Neural crest cell (in vitro differentiated cells): ENCODE data around the gene FAAP100. TPM values are rescaled to one million over a fixed set of nuclear protein-coding genes. Genes with fewer than 3 reads are reported as not detected.

ENCODE experiments used
- DNase-seq: peaks from one replicate; pipeline ENCODE4 v3.0.0; 2021; ENCODE audit warnings: low read depth, mixed read lengths, low spot score
- H3K27ac Mint-ChIP-seq: one replicate; pipeline ENCODE4 v1.8.0; 2021; ENCODE audit warnings: mild to moderate bottlenecking, mixed read lengths; ENCODE audit not compliant: unreplicated experiment
- H3K27me3 Mint-ChIP-seq: 2 replicates; pipeline ENCODE4 v1.8.0; 2021; ENCODE audit warnings: low read depth, mild to moderate bottlenecking, mixed read lengths
- H3K36me3 Mint-ChIP-seq: 2 replicates; pipeline ENCODE4 v1.8.0; 2021; ENCODE audit warnings: low read depth, mild to moderate bottlenecking, mixed read lengths
- H3K4me1 Mint-ChIP-seq: 2 replicates; pipeline ENCODE4 v1.8.0; 2021; ENCODE audit warnings: mixed read lengths
- H3K4me3 Mint-ChIP-seq: one replicate; pipeline ENCODE4 v1.8.0; 2021; ENCODE audit warnings: mild to moderate bottlenecking, mixed read lengths
- H3K9me3 Mint-ChIP-seq: 2 replicates; pipeline ENCODE4 v1.8.0; 2021; ENCODE audit warnings: mixed read lengths
- CTCF ChIP-seq: fragments of 200-600 bp; sonication (generic); conservative IDR thresholded peaks from 2 replicates; pipeline ENCODE4 v1.5.0; 2021; ENCODE audit warnings: antibody characterized with exemption, mild to moderate bottlenecking
- total RNA-seq: library from RNA; stranded (reverse); gene quantifications from 2 replicates; pipeline ENCODE4 v1.2.1, GENCODE V29; 2021

The FAAP100 gene
- total RNA-seq, 1 donor from 2014 or later, result 48.3 TPM

- Mint-ChIP-seq H3K9me3 (no peaks in the 10 kb centered on the region), H3K27me3 (peaks cover 8% of the 10 kb centered on the region), H3K27ac (no peak overlapping the region), H3K36me3 (no peaks in the 10 kb centered on the region), H3K4me3 (no peak overlapping the region), H3K4me1 (peaks cover 5% of the 10 kb centered on the region)
- no peak for TF ChIP-seq CTCF
- DNase-seq, result no peak
Observed at GRCh38 chr17:81542431-81543338, 9.5 kb downstream of the FAAP100 start.

- Mint-ChIP-seq H3K36me3 (no peaks in the 10 kb centered on the region), H3K9me3 (no peaks in the 10 kb centered on the region), H3K27ac (peak overlapping the region; percentile 62), H3K27me3 (peaks cover 18% of the 10 kb centered on the region), H3K4me3 (no peak overlapping the region), H3K4me1 (peaks cover 8% of the 10 kb centered on the region)
- TF ChIP-seq CTCF, result no peak
- DNase-seq, result no peak
Observed at GRCh38 chr17:81541123-81541522, 11.0 kb downstream of the FAAP100 start.

- no peaks in the 10 kb centered on the region for H3K36me3 Mint-ChIP-seq
- TF ChIP-seq CTCF, result no peak
- peaks cover 8% of the 10 kb centered on the region for H3K4me1 Mint-ChIP-seq
- peaks cover 23% of the 10 kb centered on the region for H3K27me3 Mint-ChIP-seq
- H3K4me3 Mint-ChIP-seq, result no peak overlapping the region
- no peaks in the 10 kb centered on the region for H3K9me3 Mint-ChIP-seq
- H3K27ac Mint-ChIP-seq, result no peak overlapping the region
- no peak for DNase-seq
Observed at GRCh38 chr17:81540676-81541027, 11.5 kb downstream of the FAAP100 start.

- DNase-seq, result no peak
- TF ChIP-seq CTCF, result no peak
- H3K4me1 Mint-ChIP-seq, result peaks cover 8% of the 10 kb centered on the region
- H3K4me3 Mint-ChIP-seq, result no peak overlapping the region
- H3K27ac Mint-ChIP-seq, result no peak overlapping the region
- H3K27me3 Mint-ChIP-seq, result peaks cover 23% of the 10 kb centered on the region
- H3K36me3 Mint-ChIP-seq, result no peaks in the 10 kb centered on the region
- H3K9me3 Mint-ChIP-seq, result no peaks in the 10 kb centered on the region
Observed at GRCh38 chr17:81539961-81540675, 12.0 kb downstream of the FAAP100 start.

- peaks cover 8% of the 10 kb centered on the region for H3K4me1 Mint-ChIP-seq
- no peaks in the 10 kb centered on the region for H3K36me3 Mint-ChIP-seq
- peaks cover 27% of the 10 kb centered on the region for H3K27me3 Mint-ChIP-seq
- no peak for DNase-seq
- no peak overlapping the region for H3K4me3 Mint-ChIP-seq
- no peak for TF ChIP-seq CTCF
- no peaks in the 10 kb centered on the region for H3K9me3 Mint-ChIP-seq
- no peak overlapping the region for H3K27ac Mint-ChIP-seq
Observed at GRCh38 chr17:81539571-81539900, 12.6 kb downstream of the FAAP100 start.
